Activated CD4-positive, alpha-beta T cell treated with anti-CD3 and anti-CD28 coated beads, Interleukin-2, amount 50 U/mL, for 4 hours (primary cell): Measurements from ENCODE around the gene SPG7.

Source experiments
- DNase-seq, 2 experiments: peaks; one replicate each; pipeline ENCODE4 v3.0.0-alpha.2; 2020

The SPG7 gene

DNA sequence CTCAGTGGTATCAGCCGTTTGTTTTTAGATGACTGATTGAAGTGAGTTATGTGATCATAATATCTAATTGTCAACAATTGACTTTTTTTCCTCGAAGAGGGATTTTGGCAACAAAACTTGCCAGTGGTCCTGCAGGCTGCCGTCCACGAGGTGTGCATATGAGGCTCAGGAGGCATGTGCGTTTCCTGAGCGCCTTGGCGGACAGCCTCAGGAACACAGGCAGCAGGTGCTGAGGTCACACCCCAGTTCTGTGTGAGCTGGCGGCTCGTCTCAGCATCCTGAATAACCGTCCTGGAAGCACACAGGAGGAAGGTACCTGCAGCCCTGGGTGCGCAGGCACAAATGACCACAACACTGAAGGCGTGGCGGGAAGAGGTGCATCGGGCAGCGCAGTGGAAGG, 11.7 kb downstream of the SPG7 start:
- DNase-seq: no peak

DNA sequence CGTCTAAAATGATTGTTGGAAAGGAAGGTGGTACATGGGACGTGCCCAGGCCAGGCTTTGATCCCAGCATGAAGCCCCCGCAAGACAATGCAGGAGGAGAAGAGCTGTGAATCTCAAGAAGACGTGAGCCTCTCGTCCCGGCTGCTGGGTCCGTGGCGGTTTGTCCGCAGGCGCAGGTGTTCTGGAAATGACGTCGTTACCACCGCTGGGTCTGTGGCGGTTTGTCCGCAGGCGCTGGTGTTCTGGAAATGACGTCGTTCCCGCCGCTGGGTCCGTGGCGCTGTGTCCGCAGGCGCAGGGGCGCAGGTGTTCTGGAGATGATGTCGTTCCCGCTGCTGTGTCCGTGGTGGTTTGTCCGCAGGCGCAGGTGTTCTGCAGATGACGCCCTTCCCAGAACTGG, 14.1 kb downstream of the SPG7 start:
- no peak for DNase-seq

DNA sequence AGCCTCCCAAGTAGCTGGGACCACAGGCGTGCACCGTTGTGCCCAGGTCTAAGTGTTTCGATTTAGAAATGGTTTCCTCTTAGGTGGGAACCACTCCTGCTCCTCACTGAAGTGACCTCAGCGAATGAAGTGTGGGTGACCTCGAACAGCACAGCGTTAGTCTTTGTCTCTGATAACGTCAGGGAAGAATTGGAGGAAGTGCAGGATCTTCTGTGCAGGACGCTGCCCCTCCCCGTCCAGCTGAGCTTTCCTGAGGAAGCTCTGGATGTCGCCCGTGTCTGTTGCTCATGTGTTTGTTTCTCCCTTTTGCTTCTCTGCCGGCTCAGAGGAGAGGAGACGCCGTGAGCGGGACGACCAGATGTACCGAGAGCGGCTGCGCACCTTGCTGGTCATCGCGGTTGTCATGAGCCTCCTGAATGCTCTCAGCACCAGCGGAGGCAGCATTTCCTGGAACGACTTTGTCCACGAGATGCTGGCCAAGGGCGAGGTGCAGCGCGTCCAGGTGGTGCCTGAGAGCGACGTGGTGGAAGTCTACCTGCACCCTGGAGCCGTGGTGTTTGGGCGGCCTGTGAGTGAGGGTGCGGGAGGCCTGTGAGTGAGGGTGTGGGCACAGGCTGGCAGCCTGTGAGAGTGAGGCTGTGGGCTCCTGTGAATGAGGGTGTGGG, 15.6 kb downstream of the SPG7 start:
- no peak for DNase-seq

DNA sequence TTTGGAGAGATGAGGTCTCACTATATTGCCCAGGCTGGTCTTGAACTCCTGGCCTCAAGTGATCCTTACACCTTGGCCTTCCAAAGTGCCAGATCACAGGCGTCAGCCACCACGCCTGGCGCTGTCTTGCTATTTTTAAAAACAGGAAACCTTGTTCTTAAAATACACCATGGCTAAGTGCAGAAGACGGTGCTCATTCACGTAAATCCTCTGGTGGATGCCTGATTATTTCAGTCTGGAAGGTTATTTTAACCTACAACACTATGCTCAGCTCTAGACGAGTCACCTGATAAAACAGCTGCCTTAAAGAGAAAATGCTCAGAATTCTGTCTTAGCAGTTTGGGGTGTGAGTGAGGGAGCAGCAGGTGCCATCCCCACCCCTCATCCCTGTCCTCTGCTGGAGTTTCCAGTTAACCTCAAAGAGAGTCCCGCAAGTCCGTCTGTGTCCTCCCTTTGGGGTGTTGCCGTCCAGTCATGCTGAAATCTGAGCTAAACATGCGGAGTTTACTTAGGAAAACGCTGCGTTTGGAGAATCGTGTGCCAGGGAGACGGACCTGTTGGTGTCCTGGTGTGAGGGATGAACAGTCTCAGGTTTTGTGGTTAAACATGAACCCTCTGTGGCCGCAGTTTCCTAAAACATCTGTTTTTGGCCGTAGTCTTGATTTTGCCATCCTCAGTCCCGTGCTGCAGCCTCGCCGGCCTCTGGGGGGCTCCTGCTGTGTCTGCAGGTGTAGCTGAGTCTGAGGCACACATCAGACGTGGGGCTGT, 17.1 kb downstream of the SPG7 start:
- no peak for DNase-seq

DNA sequence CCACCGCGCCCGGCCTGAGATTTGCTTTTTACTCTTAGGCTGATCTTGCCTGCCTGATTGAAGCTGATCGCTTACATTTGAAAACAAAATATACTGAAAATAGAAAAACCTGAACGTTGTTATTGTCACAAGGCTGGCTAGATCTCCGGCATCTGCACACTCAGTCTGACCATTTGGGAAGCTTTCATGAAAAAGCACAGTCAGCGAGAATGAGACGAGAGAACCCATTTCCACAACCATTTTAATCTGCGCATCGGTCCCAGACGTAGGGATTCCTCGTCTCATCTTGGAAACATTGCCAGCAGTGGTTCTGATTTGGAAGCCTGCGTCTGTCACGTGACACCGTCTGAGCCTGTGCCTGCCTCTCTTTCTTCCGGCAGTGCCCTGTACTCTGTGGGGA, 20.9 kb downstream of the SPG7 start:
- no peak for DNase-seq

DNA sequence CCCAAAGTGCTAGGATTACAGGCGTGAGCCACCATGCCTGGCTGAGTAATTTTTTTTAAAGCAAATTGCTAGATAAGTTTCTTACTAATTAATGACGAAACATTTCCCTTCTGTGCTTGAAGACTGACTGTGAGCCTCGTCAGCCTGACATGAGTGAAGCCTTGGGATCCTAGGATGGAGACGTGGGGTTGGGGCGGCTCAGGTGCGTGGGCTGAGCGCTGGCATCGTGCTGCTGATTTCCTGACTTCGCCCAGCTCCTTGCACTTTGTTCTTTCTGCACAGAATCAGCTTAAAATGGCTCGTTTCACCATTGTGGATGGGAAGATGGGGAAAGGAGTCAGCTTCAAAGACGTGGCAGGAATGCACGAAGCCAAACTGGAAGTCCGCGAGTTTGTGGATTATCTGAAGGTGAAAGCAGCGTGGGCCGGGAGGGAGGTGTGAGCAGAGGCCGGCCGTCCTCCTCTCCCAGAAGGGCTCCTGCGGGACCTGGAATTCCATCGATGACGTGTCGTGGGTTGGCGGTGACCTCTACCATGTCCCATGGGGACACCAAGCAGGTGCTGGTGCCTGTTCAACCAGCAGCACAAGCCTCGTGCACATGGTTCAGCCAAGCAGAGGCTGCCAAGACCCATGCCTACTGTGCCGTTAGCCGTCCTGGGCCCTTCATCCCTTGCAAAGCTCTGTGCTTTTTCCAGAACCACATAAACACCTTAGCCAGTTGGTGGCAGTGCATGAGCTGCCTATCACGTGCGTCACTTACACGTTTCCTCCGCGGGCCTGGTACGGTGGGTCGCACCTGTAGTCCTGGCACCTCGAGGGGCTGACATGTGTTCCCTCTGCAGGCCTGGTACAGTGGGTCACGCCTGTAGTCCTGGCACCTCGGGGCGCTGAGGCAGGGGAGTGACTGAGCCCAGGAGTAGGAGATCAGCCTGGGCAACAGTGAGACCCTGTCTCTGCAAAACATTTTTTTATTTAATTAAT, 22.5 kb downstream of the SPG7 start:
- no peak for DNase-seq

DNA sequence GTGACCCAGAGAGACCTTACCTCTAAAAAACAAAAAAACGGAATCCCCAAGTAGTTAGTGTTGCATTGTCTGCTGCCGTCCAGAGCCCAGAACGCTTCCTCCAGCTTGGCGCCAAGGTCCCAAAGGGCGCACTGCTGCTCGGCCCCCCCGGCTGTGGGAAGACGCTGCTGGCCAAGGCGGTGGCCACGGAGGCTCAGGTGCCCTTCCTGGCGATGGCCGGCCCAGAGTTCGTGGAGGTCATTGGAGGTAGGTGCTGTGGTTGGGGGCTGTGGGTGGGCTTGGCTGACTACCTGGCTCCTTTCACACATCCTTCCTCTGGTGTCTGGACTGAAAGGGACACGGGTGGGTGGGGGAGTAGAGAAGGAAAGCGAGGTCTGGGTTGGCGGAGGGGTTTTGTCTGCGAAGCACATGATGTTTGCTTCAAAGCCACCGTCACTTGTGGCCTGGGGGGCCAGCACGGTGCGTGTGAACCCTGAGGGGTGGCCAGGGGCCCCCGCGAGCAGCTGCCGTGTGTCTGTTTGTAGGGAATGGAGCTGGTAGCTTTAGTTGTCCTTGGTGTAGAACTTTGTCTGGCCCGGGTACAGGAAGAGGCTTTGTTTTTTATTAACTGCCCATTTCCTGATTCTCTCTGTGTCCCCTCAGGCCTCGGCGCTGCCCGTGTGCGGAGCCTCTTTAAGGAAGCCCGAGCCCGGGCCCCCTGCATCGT, 23.8 kb downstream of the SPG7 start:
- no peak for DNase-seq

DNA sequence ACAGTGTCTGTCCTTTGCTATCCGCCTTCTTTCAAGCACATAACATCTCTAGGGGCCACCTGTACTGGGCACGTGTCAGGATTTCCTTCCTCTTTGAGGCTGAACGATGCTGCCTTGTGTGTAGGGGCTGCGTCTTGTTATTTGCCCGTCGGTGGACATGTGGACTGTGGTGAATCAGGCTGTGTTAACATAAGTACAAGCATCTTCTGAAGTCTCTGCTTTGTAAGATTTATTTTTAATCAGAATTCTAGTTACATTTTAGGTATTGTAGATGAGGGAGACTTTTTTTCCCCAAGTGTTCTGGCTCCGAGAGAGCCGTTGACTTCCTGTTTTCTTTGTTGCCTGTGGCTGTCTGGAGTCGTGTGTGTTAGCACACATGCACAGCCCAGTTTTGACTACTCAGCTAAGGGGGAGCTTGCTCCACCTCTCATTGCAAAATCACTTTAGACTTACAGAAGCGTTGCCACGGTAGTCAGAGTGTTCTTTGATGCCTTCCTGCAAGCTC, 26.1 kb downstream of the SPG7 start:
- peak; percentile 11 to 13 for DNase-seq

DNA sequence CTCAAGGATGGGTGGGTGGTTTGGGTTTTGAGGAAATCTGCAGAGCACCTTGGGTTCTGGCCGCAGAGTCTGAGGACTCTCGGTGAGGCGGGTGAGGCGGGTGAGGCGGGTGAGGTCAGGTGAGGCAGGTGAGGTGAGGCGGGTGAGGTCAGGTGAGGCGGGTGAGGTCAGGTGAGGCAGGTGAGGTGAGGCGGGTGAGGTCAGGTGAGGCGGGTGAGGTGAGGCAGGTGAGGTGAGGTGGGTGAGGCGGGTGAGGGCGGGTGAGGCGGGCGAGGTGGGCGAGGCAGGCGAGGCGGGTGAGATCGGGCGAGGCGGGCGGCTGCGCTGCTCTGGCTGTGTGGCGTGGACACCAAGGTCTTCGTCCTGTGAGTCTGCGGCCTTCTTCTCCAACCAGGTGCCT, 28.2 kb downstream of the SPG7 start:
- DNase-seq: no peak

DNA sequence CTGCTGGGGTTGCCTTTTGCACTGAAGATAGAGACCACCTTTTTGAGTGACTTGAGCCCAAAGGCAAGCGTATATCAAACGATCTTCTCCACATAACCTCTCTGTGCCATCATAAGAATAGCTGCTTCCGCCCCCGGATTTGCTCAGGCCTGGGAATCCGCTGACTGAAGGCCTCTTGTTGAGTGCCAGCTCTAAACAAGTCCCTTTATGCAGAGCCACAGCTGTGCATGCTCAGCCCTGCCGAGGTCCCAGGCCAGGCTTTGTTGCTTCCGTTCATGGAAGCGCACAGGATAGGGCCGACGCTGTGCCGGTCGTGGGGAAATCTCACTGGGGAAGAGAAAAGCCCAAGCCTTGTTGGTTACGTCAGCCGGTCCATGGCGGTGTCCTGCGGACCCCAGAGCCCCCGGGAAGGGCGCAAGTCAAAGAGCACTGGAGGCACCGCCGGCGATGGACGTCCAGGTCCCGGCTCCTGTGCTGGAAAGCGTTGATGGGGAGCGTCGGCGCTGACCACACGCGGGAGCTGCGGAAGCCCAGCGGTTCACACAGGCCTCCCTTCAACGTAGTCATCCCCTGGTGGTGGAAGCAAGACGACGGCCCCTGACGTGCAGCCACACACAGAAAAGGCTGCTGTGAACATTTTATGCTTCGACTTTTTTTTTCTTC, 28.8 kb downstream of the SPG7 start:
- DNase-seq: no peak

DNA sequence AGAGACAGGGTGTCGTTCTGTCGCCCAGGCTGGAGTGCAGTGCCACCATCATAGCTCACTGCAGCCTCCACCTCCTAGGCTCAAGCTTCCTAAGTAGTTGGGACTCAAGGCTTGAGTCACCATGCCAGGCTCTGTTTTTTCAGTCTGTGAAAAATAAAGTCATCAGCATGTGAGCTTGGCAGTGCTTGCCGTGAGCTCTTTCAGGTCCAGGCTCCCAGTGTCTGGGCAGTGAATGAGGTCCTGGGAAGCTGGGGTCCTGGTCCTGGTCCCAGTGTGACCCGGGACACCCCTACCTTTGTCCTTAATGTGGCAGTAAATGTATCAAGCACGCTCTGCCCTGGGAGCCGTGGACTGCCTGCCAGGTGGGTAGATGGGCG, 29.3 kb downstream of the SPG7 start:
- DNase-seq: no peak

DNA sequence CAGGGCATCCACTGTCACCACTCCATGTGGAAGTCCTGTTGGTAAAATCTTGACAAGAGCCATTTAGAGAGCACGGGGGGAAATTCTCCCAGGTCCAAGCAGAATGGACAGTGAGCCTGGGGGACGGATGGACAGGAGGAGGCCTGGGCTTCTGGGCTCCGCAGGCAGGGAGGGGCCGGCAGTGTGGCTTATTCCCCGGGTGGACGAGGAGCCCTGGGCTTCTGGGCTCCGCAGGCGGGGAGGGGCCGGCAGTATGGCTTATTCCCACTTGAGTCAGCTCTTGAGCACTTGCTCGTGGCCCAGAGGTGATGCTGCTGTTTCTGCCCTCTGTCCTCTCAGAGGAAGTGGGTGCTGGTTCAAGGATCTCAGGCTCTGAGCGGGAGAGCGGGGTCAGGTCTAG, 30.1 kb downstream of the SPG7 start:
- DNase-seq: no peak

DNA sequence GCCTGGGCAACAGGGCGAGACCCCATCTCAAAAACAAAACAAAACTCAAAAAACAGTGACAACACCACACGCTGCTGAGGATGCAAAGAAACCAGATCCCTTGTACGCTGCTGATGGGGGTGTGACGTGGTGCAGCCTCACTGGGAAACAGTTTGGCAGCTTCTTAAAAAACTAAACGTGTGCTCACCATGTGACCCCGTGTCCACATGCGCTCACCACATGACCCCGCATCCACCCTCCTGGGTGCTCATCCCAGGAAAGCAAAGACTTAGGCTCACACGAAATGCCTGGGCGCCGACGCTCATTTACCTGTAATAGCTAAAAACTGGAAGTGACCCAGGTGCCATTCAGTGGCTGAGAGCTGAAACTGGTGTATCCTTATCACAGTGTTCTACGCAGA, 32.4 kb downstream of the SPG7 start:
- DNase-seq: no peak

DNA sequence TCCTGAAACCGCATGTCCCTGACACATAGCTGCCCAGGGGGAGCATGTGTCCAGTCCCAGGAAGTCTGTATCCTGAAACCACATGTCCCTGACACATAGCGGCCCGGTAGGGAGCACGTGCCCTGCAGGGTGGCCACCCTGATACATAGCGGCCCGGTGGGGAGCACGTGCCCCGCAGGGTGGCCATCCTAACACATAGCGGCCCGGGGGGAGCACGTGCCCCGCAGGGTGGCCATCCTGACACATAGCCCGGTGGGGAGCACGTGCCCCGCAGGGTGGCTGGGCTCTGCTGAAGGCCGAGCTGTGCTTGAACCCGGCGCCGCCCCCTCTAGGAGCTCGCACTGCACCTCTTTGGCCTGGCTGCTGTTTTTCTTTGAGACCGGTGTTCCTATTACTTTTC, 33.6 kb downstream of the SPG7 start:
- no peak for DNase-seq

DNA sequence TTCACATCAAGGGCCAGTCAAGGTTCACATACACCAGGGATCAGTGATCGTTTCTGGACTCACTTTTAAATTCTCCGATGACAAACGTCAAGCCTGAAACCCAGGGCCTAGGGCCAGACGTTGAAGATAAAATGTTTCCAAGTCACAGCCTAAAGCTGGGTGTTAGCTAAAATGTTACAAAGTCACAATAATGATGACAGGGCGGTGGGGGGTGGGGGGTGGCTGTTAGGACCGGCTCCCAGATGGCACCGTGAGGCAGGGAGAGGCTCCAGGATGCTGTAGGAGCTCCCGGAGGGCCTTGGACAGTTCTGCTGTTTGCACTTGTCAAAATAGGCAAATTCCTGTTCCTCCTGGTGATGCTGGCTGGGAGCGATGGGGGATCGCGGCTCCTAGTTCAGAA, 35.9 kb downstream of the SPG7 start:
- no peak for DNase-seq

DNA sequence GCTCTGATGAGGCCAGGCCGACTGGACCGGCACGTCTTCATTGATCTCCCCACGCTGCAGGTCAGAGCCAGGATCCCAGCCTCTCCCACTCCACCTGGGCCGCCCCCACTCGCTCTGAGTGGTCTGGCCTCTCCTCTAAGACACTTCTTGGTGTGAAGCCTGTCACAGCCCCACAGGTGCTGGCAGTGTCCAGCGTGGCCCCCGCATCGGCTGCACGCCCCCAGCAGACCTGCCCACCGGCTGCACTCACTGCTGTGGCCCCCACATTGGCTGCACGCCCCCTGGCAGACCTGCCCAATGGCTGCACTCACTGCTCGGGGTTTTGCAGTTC, 36.5 kb downstream of the SPG7 start:
- DNase-seq: no peak

DNA sequence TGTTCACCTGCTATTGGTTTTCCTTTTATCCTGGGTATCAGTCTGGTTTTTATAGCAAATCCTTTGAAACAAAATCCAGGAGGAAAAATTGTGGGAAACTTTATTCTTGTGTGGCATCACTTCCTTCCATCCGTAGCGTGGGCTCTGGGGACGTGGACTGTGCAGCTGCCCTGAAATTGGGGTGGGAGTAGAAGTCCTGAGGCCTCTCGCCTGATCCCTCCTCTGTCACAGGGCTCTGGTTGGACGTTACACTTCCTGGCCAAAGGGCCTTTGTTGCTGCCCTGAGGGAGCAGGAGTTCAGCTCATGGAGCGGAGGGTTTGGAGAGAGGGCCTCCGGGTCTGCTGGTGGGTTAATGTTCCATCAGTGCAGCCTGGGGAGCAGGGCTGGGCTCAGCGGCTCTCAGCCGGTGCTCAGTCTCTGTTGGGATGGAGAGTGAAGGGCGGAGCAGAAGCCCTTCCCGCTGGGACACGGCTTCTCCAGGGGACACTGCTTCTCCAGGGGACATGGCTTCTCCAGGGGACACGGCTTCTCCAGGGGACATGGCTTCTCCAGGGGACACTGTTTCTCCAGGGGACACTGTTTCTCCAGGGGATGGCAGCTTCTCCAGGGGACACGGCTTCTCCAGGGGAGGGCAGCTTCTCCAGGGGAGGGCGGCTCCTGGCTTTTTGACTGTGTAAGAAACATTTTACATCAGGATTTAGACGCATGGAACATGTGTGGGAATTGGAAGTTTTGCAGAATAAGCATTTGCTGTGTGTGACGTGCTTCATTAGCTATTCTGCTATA, 37.0 kb downstream of the SPG7 start:
- DNase-seq: no peak

DNA sequence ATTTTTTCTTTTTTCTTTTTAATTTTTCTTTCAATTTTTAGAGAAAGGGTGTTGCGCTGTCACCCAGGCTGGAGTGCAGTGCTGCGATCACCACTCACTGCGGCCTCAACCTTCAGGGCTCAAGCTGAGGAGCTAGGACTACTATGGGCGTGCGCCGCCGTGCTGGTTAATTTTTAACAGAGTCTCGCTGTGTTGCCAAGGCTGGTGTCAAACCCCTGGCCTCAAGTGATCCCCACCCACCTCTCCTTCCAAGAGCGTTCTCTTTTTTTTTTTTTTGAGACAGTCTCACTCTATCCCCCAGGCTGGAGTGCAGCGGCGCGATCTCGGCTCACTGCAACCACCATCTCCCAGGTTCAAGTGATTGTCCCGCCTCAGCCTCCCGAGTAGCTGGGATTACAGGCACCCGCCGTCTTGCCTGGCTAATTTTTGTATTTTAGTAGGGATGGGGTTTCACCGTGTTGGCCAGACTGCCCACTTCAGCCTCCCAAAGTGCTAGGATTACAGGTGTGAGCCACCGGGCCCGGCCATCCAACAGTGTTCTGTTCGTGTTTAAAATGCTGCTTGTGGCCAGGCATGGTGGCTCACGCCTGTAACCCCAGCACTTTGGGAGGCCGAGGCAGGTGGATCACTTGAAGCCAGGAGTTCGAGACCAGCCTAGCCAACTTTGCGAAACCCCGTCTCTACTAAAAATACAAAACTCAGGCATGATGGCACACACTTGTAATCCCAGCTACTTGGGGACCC, 37.8 kb downstream of the SPG7 start:
- DNase-seq: no peak

DNA sequence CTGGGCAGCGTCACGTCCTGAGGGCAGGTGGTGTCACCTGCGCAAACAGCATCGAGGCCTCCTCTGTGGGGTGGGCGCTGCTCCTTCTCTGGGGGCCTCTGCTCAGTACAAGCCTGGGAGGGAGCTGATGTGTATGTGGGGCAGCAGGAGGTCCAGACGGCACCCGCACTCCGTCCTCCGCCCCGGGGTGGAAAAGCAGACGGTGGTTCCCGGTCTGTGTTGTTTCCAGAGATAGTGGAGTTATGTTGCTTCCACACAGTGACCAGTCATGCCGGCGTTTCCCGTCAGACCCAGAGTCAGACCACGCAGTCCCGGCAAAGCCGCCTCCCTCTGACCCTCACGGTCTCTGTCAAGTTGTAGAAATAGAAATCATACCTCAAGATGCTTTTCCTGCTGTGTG, 38.6 kb downstream of the SPG7 start:
- DNase-seq: no peak

DNA sequence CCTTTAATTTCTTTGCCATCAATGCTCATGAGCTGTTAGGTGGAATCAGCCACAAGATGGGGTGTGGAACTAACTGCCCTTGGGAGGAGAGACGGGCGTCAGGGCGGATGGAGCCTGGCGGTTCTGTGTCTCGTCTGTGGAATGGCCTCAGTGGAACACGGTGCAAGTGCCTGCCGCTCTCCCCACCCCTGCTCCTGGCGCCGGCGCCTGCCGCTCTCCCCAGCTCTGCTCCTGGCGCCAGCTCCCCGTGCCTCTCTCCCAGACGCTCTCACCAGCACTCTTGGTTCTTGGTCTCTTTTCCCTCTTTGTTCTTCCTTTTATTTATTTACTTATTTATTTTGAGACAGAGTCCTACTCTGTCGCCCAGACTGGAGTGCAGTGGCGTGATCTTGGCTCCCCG, 39.1 kb downstream of the SPG7 start:
- no peak for DNase-seq

DNA sequence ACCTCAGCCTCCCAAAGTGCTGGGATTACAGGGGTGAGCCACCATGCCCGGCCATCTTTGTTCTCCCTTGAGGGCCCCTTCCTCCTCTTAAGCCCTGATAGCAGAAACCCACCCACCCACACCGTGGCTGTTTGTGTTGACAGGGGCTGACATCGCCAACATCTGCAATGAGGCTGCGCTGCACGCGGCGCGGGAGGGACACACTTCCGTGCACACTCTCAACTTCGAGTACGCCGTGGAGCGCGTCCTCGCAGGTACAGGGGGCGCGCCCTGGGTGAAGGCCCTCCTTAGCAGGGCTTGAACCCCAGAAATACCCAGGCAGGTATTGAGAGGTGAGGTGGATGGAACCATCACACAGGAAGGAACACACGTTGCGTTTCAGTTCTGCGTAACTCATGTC, 39.7 kb downstream of the SPG7 start:
- DNase-seq: no peak
